T47D (cell line): ENCODE results near the gene CRPPA.

Experiments
- DNase-seq, 2 experiments: peaks; one replicate each; pipeline versions ENCODE4 v3.0.0 to v3.0.0-alpha.2; 2011 to 2012; ENCODE audit warnings: low read depth in 1 of 2, low spot score in 1 of 2
- JUND ChIP-seq: IDR thresholded peaks from 2 replicates; pipeline ENCODE4 v1.6.1; 2012; ENCODE audit warnings: low read depth
- in situ Hi-C: cut with HindIII; loops from 2 replicates; pipeline ENCODE4 v1.10.0; 2016; ENCODE audit warnings: low sequenced_read_pairs, low pct_unique_long_range_greater_than_20kb

Gene CRPPA

DNA sequence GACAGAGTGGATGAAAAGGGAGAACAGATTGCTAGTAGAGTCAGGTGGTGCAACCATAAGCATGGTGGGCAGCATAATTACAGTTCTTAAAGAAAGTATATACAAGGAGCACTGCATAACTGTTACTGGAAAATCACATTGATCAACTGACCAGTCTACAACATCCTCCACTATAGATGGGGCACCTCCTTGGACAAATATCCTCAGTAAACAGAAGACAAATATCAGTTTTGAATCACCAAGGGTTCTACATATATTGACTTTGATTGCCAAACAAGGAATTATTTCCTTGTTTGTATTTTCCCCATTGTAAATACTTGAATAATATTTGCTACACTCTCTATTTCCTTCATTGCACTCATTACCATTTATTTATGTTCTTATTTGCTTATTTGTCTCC is 17.6 kb upstream of the CRPPA start:
- peak in 1 of 2 experiments; percentile 18 for DNase-seq
- TF ChIP-seq JUND, result no peak
- in situ Hi-C loops, result no loop called here

DNA sequence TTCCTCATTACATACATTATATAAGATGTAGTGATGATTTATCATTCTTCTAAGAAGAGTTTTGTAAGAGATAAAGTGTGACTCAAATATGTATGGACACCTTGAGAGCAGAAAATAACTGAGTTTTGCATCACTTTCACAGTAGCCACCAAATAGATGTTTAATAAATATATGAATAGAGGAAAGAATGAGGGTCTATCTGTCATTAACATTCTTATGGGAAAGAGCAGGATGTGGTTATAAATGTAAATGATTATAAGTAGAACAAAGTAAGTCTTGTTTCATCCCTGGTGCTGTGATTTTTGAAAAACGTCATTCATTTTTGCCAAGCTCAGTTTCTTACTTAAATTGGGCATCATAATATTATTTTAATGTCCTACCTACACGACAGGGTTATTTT is 15.0 kb upstream of the CRPPA start:
- in situ Hi-C loops, result no loop called here
- no peak for TF ChIP-seq JUND
- DNase-seq, result no peak

DNA sequence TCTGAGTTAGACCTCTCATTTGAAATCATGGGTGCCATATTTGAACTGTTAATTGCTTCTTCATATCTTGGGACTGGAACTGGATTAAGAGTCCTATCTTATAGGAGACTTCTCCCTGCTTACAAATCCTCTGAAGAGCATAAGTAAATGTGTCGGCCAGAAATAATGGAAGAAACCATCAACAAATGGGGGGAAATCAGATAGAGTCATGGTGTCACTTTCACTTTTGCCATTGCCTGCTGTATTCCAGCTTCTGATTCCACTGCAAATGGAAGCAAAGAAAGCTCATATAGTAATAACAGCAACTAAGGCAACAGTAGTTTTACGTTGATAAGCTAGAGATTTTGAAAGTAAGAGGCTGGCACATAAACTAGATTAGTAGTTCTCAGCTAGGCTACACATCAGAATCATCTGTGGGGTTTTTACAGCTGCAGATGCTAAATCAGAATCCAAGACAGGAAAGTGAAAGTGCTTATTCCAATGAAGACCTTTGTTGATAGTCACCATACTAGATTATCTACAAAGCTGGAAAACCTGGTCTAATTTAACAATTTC is 12.3 kb upstream of the CRPPA start:
- in situ Hi-C loops, result no loop called here
- DNase-seq, result no peak

DNA sequence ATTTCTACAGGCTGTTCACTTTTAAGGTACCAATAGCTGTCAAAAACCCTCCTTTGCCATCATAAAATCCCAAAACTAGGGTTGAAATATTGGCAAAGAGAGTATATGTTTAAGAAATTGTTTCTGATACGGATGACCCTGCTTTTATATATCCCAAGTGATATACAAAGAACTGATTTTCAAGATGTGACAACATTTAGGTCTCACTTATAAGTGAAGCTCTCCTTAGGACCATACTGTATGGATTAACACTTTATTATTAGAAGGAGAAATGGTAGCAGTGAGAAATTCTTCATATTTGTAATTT is 11.0 kb upstream of the CRPPA start:
- no peak for DNase-seq
- in situ Hi-C loops, result no loop called here
- TF ChIP-seq JUND, result no peak

More for the DNA sequence above, 12.3 kb upstream of the CRPPA start:
- no peak for TF ChIP-seq JUND

DNA sequence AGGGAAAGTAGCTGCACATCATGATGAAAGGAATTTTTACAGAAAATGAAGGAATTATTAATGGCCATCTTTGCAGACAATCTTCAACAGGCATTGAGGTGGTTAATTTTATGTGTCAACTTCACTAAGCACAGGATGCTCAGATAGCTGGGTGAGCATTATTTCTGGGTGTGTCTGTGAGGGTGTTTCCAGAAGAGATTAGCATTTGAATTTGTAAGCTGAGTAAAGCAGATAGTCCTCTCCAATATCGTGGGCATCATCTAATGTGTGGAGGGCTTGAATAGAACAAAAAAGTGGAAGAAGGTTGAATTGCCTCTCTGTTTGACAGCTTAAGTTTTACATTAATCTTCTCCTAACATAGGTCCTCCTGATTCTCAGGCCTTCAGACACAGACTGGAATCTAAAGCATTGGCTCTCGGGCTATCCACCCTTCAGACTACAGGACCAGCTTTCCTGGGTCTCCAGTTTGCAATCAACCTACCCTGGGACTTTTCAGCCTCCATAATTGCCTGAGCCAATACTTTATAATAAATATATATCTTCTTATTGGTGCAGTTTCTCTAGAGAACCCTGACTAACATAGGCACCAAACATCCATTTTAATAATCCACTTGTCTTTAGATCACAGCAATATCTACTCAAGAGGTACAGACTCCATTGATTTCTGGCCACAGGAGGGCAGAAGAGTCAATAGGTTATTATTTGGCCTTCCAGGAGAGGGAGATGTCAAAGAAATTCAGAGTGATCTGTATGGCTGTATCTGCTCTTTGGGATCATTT is 10.5 kb upstream of the CRPPA start:
- in situ Hi-C loops, result no loop called here
- DNase-seq, result peak; percentile 33 to 78
- TF ChIP-seq JUND, result no peak

DNA sequence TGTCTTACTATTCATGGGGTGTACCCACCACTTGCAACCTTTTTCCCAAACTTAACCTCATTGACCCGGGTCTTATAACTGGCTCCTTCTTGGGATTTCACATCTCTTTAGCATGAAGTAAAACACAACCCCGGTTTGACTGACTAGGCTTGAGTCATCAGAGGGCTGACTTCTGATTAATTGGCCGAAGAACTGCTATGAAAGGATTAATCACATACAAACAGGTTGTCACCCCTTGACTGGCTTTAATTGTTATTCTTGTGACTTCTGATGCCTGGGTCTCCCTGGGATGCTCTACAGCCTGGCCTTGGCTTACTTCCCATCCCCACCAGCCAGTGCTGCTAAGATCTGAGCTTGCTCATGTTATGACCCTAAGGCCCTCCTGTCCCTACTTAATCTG is 8.8 kb upstream of the CRPPA start:
- no peak for TF ChIP-seq JUND
- DNase-seq, result no peak
- in situ Hi-C loops, result no loop called here

DNA sequence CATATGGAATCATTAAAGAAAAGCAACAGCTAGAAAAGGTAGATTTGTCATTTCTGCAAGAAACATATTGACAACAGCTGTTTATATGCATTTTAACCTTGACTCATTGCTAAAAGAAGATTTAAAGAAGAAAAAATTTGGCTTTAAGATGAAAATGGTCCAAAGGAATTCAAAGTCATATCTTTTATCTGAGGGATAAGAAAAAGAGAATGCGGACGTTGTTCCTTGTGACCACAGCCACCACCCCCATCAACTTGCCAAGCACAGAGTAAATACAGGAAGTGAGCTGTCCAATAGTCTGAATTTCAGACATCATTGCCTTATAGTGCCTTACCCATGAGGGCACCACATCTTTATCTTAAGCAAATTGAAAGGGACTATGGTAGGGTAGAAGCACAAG is 7.3 kb upstream of the CRPPA start:
- DNase-seq, result no peak
- in situ Hi-C loops, result no loop called here
- TF ChIP-seq JUND, result no peak

DNA sequence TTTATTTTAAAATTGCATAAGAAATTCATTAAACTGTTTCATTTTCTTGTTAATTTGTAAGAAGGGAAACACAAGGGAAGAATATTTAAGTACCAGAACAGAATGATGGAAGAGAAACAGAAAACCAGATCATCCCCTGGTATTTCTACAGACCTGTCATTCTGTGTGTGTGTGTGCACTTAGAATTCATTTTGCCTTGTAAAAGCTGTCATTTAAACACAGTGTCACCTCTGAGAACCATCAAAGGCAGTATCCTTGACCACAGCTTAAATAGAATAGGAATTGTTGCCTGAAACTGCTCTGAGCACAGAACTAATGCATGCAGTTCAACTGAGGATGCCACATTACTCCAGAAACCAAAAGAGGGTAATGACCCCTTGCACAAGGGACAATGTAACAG is 6.8 kb upstream of the CRPPA start:
- in situ Hi-C loops, result no loop called here
- no peak for TF ChIP-seq JUND
- DNase-seq, result no peak

DNA sequence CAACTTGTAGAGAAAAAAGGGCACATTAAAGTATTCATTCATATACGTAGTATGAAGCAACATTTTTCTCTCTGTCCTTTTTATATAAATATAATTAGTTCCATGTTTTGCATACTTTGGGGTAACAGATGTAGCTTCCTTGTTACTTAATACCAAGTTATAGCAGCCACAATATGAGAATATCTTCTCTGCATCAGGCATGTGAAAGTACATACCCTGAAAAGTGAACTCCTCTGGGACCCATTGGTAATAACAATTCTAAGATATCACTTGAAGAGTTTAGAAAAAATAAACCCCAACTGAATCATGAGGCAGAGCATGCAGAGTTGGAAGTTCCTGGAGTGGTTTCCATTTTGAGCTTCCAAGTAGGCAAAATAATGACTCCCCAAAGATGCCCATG is 2.4 kb upstream of the CRPPA start:
- in situ Hi-C loops, result no loop called here
- DNase-seq, result no peak
- no peak for TF ChIP-seq JUND

DNA sequence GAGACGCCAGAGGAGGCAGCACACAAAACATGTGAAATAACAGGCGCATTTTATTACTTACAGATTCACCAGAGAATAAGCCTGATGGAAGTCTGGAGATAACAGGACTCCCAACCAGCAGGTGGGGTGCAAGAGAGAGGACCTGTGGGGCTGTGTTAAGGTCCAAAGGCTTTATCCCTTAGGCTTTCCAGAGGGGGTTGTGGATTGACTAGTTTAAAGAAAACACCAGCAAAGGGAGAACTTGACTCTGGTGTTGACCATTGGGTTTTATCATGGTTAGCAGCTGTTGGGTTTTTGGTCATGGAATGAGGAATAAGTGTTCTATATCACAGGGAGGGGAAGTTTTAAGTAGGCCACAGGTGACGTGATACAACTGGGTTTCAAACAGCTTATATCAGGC is 1.6 kb upstream of the CRPPA start:
- DNase-seq, result no peak
- no peak for TF ChIP-seq JUND
- in situ Hi-C loops, result no loop called here

DNA sequence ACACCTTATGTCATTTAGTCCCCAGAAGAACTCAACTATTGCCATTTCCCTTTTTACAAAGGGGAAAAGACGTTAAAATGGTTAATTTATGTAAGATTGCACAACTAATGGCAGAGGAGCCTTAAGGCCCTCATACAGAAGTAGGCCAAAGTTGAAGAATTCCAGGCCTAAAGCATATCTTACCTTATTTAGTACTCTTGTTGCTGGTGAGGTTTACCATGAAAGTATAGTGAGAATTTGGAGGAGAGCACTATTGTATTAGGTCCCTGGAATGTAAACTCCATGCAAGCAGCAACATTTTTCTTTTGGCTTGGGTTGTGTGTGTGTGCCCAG is 731 bp upstream of the CRPPA start:
- DNase-seq, result peak in 1 of 2 experiments; percentile 24
- no peak for TF ChIP-seq JUND
- in situ Hi-C loops, result no loop called here

DNA sequence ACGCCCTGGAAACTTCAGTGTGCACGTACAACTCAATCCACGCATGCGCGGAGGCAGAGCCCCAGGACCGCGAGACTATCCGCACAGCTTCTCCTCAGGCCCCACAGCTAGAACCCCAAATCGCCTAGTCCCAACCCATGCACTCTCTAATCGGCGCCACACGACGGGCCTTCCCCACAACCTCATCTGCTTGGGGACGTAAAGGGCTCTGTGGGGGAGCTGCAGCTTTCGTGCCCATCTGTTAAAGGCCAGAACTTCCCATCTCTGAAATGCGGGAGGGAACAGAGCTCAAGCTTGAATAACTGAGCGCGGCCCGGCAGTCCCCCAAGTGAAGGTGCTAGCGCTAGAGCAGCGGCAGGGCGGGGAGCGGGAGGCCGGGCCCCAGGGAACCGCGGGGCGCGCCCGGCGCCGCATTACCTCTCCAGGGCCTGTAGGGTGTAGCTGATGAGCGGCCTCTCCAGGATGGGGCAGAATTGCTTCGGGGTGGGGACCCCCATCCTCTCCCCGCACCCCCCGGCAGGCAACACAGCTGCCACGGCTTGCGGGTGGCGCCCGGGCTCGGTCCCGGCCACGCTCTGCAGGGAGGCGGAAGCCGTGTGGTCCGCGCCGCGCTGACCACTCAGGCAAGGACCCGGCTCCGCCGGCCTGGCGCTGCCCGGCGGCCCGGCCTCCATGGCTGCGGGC is 547 bp downstream of the CRPPA start:
- in situ Hi-C loops, result no loop called here
- DNase-seq, result peak; percentile 91 to 94
- TF ChIP-seq JUND, result no peak

DNA sequence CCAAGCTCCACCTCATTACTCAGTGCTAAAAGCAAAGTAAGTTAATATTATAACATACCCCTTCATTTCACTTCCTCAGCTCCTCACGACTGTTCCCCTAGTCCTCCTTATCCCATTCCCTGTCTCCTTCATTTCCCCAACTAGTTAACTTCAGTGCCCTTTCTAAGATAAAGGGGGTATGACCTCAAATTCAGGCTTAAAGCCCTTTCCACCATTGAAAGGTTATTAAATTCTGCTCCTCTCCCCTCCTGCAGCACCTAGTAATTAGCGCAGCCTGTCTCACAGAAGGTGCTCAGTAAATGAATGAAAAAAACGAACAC is 1.0 kb downstream of the CRPPA start:
- in situ Hi-C loops, result no loop called here
- no peak for DNase-seq
- no peak for TF ChIP-seq JUND

DNA sequence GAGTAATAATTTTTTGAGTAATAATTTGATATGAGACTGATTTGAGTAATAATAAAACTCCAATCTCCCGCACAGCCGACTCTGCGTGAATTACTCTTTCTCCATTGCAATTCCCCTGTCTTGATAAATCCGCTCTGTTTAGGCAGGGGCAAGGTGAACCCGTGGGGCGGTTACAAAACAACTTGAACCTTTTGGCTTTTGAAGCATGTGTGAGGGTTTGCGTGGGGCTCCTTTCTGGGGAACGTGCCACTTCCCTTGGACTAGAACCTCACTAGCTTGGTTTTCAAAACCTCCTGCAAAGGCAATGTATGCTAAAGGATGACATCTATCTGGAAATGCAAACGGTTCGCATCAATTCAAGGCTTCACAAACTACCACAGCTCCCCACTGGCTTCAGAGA is 1.5 kb downstream of the CRPPA start:
- TF ChIP-seq JUND, result no peak
- in situ Hi-C loops, result no loop called here
- DNase-seq, result no peak
